Transverse colon (tissue), 4 donors: ENCODE data around the gene GRPEL1.

ENCODE experiments used
- CTCF ChIP-seq, 5 experiments: fragments of 200-600 bp in 3 of 5; fragments of 450-650 bp in 2 of 5; sonication (generic) in 3 of 5; IDR thresholded peaks; 1 replicate in 2 of 5; 2 replicates in 3 of 5; pipeline ENCODE4 v1.5.1; 2016 to 2017; ENCODE audit warnings: antibody characterized with exemption in 5 of 5, inconsistent platforms in 3 of 5, mild to moderate bottlenecking in 2 of 5, moderate library complexity in 1 of 5
- POLR2A ChIP-seq: fragments of 450-650 bp; IDR thresholded peaks from one replicate; pipeline ENCODE4 v1.6.1; 2016; ENCODE audit warnings: antibody characterized with exemption, mild to moderate bottlenecking, moderate library complexity
- POLR2AphosphoS5 ChIP-seq, 3 donors: sonication (generic); formaldehyde crosslinking; IDR thresholded peaks; one replicate each; pipeline ENCODE4 v1.6.1; 2016; ENCODE audit warnings: antibody characterized with exemption in 3 of 3

GRCh38 chr4:7075962-7076695 lies 8.3 kb upstream of the GRPEL1 start:
- TF ChIP-seq CTCF (IDR thresholded peaks at IDR 0.05) (no peak), POLR2AphosphoS5 (IDR thresholded peaks at IDR 0.05) (no peak), POLR2A (no peak)
